ENCODE results near the gene BCKDHA.

DNA sequence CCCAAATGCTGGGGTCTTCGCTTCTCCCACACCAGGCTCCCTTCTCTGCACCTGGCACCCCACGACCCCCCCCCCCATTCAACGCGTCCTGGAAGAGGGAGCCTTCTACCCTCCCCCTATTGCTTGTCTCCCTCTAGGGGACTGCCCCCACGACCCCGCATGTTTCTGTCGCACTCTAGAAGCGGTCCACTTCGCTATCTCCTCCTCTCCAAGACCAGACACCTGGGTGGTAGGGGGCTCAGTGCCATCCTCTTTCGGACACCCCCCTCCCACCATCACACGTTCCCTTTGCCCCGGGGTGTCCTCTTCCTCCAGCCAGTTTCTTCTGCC lies 45.4 kb upstream of the BCKDHA start:
- TF ChIP-seq EZH2 (IDR thresholded peaks at IDR 0.05), result no peak
- TF ChIP-seq, protein P1, sequence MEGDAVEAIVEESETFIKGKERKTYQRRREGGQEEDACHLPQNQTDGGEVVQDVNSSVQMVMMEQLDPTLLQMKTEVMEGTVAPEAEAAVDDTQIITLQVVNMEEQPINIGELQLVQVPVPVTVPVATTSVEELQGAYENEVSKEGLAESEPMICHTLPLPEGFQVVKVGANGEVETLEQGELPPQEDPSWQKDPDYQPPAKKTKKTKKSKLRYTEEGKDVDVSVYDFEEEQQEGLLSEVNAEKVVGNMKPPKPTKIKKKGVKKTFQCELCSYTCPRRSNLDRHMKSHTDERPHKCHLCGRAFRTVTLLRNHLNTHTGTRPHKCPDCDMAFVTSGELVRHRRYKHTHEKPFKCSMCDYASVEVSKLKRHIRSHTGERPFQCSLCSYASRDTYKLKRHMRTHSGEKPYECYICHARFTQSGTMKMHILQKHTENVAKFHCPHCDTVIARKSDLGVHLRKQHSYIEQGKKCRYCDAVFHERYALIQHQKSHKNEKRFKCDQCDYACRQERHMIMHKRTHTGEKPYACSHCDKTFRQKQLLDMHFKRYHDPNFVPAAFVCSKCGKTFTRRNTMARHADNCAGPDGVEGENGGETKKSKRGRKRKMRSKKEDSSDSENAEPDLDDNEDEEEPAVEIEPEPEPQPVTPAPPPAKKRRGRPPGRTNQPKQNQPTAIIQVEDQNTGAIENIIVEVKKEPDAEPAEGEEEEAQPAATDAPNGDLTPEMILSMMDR (IDR thresholded peaks at IDR 0.05), result no peak
- no peak for TF ChIP-seq EZH2phosphoT487 (IDR thresholded peaks at IDR 0.05)

Data from neural progenitor cell (in vitro differentiated cells).